Measurements from ENCODE around the gene SIDT2. TPM values are rescaled to one million over a fixed set of nuclear protein-coding genes. Genes with fewer than 3 reads are reported as not detected.

The SIDT2 gene
- total RNA-seq, 1 donor from 2014 or later = 190 TPM

GRCh38 chr11:117219001-117219400, 40.5 kb downstream of the SIDT2 start:
- DNase-seq = no peak
- no peak for ATAC-seq
- Histone ChIP-seq H3K4me3 (no peak overlapping the region), H3K27ac (no peak overlapping the region), H3K36me3 (peaks cover 100% of the 10 kb centered on the region), H3K4me1 (peaks cover 45% of the 10 kb centered on the region), H3K27me3 (ENCODE audit: low read depth) (no peaks in the 10 kb centered on the region), H3K9me3 (no peaks in the 10 kb centered on the region)
- TF ChIP-seq CTCF (IDR thresholded peaks at IDR 0.05) = no peak
- intact Hi-C loops (cut with DNase I) = no loop called here

- ATAC-seq = no peak
- Histone ChIP-seq H3K27me3 (ENCODE audit: low read depth) (no peaks in the 10 kb centered on the region), H3K9me3 (no peaks in the 10 kb centered on the region), H3K36me3 (peaks cover 100% of the 10 kb centered on the region), H3K4me3 (no peak overlapping the region), H3K27ac (no peak overlapping the region), H3K4me1 (peaks cover 45% of the 10 kb centered on the region)
- TF ChIP-seq CTCF (IDR thresholded peaks at IDR 0.05) = no peak
- no peak for DNase-seq
- intact Hi-C loops (cut with DNase I) = no loop called here
Observed at GRCh38 chr11:117219455-117219854, 40.9 kb downstream of the SIDT2 start.

GRCh38 chr11:117219995-117220394, 41.5 kb downstream of the SIDT2 start:
- intact Hi-C loops (cut with DNase I) = no loop called here
- ATAC-seq (no peak), DNase-seq (no peak)
- no peak overlapping the region for H3K4me3 ChIP-seq
- TF ChIP-seq CTCF (IDR thresholded peaks at IDR 0.05) = no peak
- no peaks in the 10 kb centered on the region for H3K27me3 ChIP-seq (ENCODE audit: low read depth)
- peaks cover 45% of the 10 kb centered on the region for H3K4me1 ChIP-seq
- peaks cover 97% of the 10 kb centered on the region for H3K36me3 ChIP-seq
- H3K27ac ChIP-seq = peak overlapping the region; percentile 64
- no peaks in the 10 kb centered on the region for H3K9me3 ChIP-seq

DNA sequence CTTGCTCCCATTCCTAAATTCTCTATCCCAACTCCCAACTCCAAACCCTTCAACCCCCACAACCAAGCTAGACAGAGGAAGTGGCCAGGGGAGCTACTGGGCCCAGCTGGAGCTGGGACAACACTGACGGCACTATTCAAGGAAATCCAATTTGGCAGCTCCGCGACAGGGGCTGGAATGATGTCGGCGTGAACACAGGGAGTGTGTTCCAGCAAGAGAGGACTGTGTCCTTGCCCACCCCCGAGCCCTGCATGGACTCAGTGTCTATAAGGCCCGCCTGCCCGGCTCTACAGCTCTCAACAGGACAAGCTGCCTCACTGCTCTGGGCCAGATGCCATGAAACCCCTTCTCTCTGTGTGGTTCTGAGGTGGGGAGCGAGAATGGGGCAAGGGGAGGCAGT, 42.0 kb downstream of the SIDT2 start:
- H3K27me3 ChIP-seq (ENCODE audit: low read depth) = no peaks in the 10 kb centered on the region
- peak overlapping the region; percentile 64 for H3K27ac ChIP-seq
- DNase-seq (no peak), ATAC-seq (peak; percentile 25 to 31)
- no peak overlapping the region for H3K4me3 ChIP-seq
- intact Hi-C loops (cut with DNase I) = no loop called here
- no peaks in the 10 kb centered on the region for H3K9me3 ChIP-seq
- peaks cover 97% of the 10 kb centered on the region for H3K36me3 ChIP-seq
- peaks cover 45% of the 10 kb centered on the region for H3K4me1 ChIP-seq
- TF ChIP-seq CTCF (IDR thresholded peaks at IDR 0.05) = no peak

DNA sequence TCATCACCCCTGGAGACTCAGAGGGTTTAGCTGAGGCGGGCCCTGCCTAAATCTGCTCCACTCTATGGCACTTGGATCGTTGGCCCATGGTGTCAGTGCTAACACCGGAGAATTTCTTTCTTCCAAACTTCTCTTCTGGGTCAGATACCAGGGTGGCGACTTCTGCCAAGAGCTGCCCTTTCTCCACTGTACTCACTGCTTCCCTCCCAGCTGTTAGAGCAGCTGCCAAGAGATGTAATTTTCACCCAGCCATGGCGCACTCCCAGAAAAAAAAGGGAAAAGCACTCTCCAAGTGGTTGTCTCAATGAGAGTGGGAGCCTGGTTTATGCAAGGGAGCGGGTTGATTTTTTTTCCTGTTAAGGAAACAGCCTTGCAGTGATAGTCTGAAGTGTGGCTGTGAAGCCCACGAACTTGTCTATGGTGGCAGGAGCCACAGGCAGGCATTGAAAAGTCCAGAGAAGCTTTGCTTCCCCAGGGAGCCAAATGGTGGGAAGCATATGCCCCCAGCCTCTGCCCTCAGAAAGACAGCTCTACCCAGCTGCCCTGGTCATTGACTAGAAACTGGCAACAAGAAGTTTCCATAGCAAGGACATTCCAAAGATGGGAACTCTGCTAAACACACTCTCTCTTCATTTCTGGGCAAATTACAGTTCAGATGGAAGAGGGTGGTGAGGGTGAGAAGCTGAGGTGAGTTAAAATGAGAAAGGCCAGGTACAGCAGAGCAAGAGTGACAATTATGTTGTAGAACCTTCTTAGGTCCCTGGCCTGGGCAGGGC, 42.6 kb downstream of the SIDT2 start:
- Histone ChIP-seq H3K4me1 (peaks cover 47% of the 10 kb centered on the region), H3K9me3 (no peaks in the 10 kb centered on the region), H3K36me3 (peaks cover 97% of the 10 kb centered on the region), H3K27ac (peak overlapping the region; percentile 64), H3K4me3 (no peak overlapping the region), H3K27me3 (ENCODE audit: low read depth) (no peaks in the 10 kb centered on the region)
- no peak for TF ChIP-seq CTCF (IDR thresholded peaks at IDR 0.05)
- ATAC-seq = no peak
- intact Hi-C loops (cut with DNase I) = no loop called here
- DNase-seq = no peak
